GM18870 (cell line): ENCODE results near the gene TINAGL1.
A peak's percentile ranks its signal among the peaks of the same experiment; 100 is the strongest.

Source experiments
- ATAC-seq: cut with Tn5 transposase; IDR thresholded peaks from one replicate; pipeline ENCODE4 v1.9.1; 2021; ENCODE audit warnings: moderate library complexity; ENCODE audit not compliant: unreplicated experiment

The TINAGL1 gene

DNA sequence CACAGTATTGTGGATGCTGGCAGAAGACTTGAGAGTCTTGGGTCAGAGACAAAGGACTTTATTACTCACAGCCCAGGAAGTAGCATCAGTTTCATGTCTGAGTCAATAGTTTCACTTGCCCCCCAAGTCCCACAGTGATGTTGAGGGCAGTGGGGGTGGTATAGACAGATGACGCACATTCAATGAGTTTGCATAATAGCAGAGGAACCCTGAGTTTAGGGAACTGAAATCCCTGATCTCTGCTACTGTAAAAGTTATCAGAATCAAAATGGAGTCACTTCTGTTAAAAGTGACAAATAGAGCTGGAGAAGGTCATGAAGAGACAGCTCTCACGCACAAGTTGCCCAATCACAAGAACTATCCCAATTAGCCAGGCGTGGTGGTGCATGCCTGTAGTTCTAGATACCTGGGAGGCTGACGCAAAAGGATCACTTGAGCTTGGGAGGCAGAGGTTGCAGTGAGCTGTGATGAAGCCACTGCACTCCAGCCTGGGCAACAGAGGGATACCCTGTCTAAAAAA is 29.7 kb downstream of the TINAGL1 start:
- peak; percentile 79 for ATAC-seq

DNA sequence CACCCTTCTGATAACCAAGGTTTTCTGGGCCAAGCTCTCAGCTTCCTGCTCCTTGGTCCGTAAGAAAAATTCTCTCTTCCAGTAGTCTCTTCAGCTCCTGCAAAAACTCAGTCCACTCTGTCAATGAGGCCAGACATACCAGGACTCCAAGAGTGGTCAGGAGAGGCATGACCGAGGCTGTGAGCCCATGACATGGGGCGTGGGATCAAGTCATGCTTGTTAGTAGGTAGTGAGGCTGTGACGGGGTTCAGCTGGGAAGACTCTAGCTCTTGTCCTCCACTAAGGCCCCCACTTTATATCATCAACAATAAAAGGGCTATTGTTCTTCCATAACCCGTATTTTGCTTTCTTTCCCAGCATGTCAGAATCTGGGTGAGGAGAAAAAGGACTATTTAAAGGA is 31.0 kb downstream of the TINAGL1 start:
- ATAC-seq = no peak

DNA sequence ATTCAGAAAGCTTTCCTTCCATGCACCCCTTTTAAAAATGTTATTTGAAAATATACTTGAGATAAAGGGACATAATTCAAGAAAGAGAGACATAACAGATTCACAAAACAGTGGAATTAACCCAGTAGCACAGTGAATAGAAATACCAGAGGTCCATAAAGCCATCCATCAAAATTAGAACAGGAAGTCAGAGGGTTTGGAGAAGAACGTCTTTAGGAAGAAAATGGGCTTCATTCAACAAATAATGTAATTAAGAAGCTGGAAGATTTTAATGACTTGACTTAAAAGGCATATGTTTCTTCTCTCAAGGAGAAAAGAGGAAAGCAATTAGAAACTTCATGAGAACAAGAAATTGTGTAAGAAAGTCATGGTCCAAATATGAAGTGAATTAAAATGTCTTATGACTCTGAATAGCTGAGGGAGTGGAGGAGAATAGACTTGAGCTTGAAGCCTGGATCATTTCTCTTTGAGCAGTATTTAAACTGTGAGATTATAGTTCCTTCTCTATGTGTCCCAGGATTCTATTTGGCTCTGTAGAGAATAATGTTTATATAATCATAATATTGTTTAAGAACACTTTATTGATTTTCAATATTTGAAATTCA is 33.3 kb downstream of the TINAGL1 start:
- ATAC-seq = no peak

DNA sequence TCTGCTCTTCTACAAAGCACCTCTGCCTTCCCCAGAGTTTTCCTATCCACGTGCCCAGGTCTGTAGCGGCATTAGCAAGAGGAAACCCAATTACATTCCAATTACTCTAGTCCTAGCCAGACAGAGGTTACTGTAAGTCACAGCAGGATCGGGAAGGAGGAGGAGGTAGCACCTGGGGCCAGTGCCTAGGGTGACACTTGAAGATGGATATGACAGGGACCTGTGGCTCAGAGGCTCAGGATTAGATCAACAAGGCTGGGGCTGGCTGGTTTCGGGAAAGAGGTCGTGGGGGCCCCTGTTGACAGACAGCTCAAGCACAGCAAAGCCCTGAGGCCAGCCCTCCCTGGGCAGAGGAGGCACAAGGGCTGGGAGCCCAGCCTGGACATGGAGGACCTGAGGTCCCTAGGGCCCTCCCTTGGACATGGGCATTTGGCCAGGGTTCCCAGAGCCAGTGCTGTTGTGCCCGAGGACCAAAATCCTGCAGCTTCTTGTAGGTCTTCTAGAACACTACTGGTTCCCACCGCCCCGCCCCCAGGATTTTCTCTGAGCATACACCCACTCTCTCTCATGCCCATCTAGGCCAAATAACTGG is 38.2 kb downstream of the TINAGL1 start:
- no peak for ATAC-seq

DNA sequence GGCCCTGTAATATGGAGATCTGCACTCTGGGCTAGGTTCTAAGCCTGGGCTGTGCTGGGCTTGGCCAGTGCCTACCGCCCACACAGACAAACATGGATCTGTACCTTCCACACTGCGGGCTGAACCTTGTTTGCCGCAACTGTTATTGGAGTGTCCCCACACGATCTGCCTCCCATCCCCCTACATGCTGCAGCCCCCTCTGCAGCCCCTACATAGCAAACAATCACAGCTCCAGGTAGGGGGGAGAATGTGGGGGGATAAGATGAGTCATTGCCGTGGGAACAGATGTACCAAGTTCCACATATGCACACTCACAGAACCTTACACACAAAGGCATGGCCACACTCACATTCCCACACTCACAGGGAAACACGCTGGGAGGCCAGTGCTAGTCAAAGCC is 39.1 kb downstream of the TINAGL1 start:
- no peak for ATAC-seq

DNA sequence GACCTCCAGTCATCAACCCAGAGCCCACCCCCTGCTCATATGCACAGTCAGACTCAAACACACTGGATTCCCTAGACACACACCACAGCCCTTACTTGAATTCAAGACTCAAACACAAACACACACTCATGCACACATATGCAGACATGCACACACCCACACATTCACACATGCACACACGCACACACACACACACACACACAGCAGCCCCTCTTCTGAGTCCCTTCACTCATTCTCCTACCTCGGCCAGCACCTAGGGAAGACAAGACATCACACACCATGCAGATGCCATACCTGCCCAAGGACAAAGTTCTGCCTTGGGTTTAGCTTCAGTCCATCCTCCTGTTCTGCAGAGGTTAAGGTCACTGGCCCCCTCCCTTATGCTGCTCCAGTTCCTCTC is 39.6 kb downstream of the TINAGL1 start:
- ATAC-seq = no peak

DNA sequence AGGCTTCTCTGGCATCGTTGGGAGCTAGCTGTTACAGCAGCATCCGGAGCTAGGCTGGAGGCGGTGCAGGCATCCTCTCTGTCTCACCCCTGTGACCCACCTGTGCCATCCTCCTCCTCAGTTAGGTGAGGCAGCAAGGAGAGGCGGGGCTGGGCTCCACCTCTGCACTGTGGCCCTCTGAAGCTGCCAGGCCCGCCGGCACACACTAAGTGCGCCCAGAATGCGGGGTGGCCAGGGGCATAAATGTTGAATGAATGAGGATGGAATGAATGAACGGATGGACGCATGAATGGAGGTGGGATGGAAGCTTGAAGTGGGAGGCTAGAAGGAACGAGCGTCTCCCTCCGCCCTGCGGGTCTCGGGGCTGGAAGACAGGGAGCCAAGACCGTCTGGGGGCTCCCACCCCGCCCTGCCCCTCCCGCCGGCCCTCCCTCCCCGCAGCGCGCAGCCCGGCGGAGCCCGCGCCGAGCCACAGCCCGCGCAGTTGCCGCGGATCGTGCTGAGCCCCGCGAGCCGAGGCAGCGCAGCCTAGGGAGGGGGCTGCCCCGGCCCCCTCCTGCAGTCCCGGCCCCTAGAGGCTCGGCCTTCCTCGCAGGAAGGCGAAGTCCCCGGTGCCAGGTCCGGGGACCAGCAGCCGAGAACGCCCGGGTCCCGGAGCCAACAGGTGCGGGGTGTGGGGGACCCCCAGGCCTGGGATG is 41.1 kb downstream of the TINAGL1 start, which contains the start of gene HCRTR1:
HCRTR1 (plus strand) TSS at position 472 of the 698 bp plus-strand sequence. CDS start 1,504 bp downstream, outside the sequence.
- no peak for ATAC-seq

DNA sequence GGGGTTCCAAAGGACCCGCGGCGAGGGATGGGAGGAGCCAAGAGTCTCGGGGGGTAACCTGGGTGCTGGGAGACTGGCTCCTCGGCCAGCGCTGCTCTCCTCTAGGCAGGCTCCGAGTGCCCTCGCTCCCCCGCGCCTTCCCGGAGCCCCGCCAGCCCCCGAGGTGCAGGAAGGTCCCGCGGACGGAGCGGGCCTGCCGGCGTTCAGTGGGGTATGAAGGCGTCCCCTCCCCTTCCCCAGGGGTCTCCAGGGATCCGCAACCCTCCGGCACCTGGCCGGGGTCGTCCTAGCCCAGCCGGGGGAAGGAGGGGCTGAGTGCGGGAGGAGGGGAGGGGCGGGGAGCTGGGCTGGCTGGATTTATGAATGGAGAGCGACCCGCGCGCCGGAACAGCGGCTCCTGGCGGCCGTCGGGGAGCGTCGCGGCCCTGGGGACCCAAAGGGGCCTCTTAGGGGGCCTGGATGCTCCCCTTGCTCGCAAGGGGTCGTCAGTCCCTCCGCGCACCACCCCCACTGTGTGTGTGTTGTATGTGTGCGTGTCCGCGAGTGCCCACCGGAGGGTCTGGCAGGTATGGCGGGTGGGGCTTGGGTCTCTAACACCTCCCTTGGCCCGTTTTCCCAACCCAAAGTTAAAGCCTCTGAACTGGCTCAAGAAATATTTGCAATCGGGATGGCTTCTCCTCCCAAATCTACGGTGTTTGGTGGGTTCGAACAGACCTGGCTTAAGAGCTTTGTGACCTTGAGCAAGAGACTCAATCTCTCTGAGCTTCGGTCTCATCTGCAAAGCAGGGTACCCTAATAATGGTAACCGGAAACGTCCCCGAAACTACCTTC is 41.8 kb downstream of the TINAGL1 start:
- no peak for ATAC-seq

DNA sequence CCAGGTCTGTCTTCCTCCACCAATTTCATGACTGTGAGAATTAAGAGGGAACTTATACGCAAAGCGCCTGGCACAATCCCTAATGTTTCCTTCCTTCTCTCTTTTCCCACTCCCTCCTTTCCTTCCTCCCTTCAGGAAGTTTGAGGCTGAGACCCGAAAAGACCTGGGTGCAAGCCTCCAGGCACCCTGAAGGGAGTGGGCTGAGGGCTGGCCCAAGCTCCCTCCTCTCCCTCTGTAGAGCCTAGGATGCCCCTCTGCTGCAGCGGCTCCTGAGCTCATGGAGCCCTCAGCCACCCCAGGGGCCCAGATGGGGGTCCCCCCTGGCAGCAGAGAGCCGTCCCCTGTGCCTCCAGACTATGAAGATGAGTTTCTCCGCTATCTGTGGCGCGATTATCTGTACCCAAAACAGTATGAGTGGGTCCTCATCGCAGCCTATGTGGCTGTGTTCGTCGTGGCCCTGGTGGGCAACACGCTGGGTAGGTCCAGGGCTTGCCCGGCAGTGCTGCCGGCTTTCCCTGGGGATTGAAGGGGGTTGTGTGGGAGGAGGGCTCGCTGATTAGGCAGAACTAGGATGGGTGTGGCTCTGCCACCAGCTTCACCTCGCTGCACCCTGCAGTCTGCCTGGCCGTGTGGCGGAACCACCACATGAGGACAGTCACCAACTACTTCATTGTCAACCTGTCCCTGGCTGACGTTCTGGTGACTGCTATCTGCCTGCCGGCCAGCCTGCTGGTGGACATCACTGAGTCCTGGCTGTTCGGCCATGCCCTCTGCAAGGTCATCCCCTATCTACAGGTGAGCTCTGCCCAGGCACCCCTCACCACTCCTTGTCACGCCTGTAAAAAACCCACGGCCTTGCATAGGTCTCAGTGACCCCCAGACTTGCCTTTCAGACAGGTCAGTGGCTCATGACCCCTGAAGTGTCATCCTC is 42.9 kb downstream of the TINAGL1 start:
- no peak for ATAC-seq

DNA sequence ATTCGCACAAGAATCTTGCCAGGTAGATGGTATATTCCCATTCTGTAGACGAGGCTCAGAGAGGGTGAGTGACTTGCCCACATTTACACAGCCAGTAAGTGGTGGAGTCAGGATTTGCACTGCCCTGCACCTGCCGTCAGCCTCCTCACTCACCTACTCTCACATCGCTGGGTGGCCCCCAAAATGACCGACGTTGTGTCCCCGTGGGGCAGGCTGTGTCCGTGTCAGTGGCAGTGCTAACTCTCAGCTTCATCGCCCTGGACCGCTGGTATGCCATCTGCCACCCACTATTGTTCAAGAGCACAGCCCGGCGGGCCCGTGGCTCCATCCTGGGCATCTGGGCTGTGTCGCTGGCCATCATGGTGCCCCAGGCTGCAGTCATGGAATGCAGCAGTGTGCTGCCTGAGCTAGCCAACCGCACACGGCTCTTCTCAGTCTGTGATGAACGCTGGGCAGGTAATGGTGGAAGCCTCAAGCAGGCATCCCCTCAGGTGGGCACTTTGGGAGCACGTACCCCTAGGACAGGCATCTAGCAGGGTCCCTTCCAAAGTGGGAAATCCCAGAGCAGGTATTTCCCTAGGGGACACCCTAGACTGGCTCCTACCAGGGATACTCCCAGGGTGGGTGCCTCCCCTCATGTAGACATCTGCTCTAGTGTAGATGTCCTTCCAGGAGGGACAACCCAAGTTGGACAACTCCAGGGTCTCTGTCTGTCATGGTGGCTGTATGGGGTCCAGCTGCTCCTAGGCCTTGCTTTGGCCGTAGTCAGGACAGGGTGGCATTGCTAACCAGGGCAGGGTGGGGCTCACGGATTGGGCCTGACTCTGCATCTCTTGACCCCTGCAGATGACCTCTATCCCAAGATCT is 44.5 kb downstream of the TINAGL1 start:
- no peak for ATAC-seq

DNA sequence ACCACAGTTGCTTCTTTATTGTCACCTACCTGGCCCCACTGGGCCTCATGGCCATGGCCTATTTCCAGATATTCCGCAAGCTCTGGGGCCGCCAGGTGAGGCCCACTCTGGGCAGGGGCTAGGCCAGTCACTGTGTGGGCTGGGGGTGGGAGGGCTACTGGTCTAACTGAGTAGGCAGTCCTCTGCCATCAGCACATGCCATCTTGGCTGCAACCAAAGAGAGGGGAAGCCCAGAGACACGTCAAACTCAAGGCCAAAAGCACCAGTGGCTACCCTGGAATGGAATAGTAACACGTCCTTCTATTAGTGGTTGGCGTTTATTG is 45.1 kb downstream of the TINAGL1 start:
- ATAC-seq = no peak

DNA sequence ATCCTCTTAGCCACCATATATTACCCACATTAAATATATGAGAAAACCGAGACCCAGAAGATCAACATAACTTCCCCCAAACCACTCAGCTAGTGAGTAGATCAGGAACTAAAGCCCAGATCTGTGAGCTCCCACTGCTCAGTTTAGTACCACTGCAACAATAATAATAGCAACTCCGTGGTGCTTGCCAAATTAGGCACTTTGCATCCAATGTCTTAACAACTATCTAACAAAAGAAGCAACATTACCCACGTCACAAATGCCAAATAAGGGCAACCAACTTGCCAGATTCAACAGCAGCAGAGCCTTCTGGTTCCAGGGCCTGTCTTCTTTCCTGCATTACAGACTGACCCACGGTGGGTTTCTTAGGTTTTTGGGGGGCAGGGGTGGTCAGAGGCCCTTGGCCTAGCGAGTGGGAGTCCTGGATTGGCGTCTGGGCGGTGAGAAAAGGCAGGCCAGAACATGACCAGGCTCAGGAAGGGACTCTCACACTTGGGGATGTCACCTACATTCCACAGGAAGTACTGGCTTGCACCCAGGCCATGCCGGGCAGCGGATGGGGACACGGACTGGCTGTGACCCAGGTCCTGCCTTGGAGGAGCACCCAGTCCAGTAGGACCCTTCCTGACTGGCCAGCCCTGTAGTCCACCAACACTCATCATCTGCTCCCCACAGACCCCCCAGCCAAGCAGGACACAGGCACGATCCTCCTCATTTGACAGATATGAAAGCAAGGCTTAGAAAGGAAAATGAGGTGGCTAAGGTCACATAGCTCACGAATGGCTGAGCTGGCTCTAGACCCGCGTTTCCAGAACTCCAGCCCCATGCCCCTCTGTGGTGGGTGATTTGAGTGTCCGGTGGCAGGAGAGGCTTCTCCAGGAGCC is 45.8 kb downstream of the TINAGL1 start:
- ATAC-seq = no peak

DNA sequence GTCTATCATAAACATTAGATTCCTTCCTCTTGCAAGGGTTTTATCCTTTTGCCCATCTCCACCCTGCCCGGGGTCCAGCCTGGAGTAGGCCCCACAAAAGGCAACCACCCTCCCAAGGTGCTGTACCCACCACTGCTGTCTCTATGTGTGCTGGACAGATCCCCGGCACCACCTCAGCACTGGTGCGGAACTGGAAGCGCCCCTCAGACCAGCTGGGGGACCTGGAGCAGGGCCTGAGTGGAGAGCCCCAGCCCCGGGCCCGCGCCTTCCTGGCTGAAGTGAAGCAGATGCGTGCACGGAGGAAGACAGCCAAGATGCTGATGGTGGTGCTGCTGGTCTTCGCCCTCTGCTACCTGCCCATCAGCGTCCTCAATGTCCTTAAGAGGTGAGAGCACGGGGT is 47.0 kb downstream of the TINAGL1 start:
- ATAC-seq = no peak

DNA sequence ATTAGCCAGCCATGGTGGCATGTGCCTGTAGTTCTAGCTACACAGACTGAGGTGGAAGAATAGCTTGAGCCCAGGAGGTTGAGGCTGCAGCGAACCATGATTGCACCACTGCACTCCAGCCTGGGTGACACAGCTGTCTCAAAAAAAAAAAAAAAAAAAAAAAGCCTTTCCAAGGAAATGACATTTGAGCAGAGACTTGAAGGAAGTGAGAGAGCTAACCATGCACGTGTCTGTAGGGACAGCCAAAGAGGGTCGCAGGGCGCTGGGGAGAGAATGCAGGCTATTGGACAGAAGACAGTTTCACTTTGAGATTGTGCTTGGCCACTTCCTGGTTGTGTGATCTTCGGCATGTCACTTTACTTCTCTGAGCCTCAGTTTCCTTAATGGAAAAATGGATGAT is 48.0 kb downstream of the TINAGL1 start:
- no peak for ATAC-seq

DNA sequence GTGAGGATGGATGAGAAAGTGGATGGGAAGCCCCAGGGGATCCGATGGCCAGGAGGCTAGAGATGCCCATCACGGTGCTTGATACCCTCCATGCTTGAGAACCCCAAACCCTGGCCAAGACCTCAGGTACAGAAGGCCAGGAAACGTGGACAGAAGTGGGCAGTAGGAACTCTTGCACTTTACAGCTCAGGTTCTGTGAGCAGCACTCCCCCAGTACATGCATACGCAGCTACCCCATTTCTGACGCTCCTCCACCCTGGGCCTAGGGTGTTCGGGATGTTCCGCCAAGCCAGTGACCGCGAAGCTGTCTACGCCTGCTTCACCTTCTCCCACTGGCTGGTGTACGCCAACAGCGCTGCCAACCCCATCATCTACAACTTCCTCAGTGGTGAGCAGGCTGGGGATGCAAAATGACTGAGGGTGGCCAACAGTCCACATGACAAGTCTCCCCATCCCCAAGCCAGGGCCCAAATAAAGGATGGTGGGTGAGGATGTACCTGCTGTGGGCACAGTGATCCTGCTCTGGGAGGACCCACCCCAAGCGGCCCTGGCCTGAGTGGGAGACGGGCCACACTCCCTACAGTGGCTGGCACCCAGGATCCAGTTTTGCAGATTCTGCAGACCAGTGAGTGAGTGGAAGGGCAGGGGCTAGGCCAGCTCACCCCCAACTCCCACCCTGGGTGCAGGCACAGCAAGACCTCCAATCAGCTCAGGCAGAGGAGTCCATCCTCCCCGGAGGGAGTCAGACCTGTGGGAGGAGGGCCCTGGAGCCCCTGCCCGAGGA is 48.6 kb downstream of the TINAGL1 start:
- no peak for ATAC-seq

DNA sequence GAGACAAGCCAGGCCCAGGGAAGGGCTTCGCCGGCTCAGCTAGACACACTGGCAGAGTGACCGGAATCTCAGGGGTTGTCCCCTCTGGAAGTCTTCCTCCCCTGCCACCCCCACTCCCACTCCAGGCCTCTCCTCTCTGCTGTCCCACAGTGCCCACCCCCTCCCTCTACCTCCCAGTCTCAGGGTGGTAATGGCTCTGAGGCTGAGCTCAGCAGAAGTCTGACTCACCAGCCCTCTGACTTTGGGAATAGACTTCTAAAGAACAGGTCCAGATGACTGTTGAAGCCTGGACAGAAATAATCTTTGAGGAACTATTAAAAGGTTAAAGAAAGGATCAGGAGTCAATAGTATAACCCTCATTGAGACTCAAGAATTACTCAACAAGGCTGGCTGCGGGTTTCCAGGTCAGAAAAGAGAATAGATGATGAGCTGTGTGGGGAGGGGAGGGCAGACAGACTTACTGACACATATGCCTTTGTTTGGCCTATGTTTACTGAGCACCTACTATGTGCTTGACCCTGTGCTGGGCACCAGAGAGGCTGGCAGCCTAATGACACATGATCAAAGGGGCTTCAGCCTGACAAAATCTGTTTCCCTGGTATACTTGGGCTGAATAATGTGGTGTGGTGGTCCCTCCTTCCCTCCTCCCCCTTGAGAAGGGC is 49.4 kb downstream of the TINAGL1 start:
- ATAC-seq = no peak
